ENCODE measurements around the gene ENPP1.

Gene ENPP1

DNA sequence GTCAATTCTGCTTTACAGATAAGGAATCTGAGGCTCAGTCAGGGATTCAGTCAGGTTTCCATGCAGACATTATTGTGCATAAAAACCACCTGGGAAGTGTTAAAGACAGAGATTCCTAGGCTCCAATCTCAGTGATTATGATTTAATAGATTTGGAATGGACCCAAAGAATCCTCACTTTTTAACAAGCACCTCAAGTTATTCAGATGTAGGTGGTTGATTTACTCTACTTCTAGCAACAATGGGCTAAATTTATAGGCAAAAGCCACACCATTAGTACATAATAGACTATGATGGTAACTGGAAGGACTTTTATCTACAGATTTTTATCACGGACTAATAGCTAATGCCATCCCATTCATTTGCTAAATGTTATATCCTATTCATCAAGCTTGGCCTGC lies 9.0 kb downstream of the ENPP1 start:
- Histone ChIP-seq H3K27me3 (ENCODE audit: low read length) (no peaks in the 10 kb centered on the region), H3K9me3 (ENCODE audit: insufficient read depth, low read length) (no peaks in the 10 kb centered on the region), H3K36me3 (ENCODE audit: low read length) (no peaks in the 10 kb centered on the region), H3K4me3 (ENCODE audit: insufficient read depth, low read length, poor library complexity, severe bottlenecking) (no peak overlapping the region), H2AFZ (ENCODE audit: low read depth, low read length, severe bottlenecking) (no peak overlapping the region), H3K79me2 (ENCODE audit: insufficient read depth, low read length) (no peaks in the 10 kb centered on the region), H3K9ac (ENCODE audit: low read length) (no peak overlapping the region), H3K4me2 (ENCODE audit: low read depth, low read length, poor library complexity, severe bottlenecking) (no peak overlapping the region), H3K9me2 (replicated peaks; ENCODE audit: insufficient read depth, low read length) (no peaks in the 10 kb centered on the region), H4K20me1 (ENCODE audit: low read depth, low read length) (no peaks in the 10 kb centered on the region), H3F3A (ENCODE audit: insufficient read depth) (no peaks in the 10 kb centered on the region), H3K27ac (ENCODE audit: low read depth, low read length) (no peak overlapping the region)
- TF ChIP-seq, protein P1, sequence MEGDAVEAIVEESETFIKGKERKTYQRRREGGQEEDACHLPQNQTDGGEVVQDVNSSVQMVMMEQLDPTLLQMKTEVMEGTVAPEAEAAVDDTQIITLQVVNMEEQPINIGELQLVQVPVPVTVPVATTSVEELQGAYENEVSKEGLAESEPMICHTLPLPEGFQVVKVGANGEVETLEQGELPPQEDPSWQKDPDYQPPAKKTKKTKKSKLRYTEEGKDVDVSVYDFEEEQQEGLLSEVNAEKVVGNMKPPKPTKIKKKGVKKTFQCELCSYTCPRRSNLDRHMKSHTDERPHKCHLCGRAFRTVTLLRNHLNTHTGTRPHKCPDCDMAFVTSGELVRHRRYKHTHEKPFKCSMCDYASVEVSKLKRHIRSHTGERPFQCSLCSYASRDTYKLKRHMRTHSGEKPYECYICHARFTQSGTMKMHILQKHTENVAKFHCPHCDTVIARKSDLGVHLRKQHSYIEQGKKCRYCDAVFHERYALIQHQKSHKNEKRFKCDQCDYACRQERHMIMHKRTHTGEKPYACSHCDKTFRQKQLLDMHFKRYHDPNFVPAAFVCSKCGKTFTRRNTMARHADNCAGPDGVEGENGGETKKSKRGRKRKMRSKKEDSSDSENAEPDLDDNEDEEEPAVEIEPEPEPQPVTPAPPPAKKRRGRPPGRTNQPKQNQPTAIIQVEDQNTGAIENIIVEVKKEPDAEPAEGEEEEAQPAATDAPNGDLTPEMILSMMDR (IDR thresholded peaks at IDR 0.05; ENCODE audit: insufficient read depth, low read length, poor library complexity, severe bottlenecking), result no peak
- TF ChIP-seq EZH2phosphoT487 (conservative IDR thresholded peaks at IDR 0.05; ENCODE audit: low read length), result no peak

DNA sequence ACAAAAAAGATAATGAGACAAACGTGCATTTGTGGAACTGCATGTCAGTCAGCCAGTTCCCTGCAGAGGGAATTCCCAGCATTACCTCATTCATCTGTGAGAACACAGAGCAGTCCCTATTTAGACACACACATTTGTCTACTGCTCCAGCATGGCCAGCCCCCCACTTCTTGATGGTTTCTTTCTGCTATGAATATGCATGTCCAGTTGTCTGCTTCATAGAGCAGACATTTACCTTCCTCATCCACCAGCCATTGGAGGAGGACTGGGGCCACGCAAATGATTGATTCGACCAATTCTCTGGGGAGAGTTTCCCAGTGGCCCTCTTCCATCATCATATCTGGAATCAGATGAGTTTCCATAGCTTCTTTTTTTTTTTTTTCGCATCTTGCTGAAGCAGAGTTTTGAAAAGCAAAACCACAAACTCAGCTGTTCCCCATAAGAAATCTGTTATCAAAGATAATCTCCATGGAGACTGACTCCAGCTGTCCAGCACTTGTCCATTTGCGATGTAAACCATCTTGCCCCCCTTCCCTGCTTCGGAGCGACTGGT lies 11.8 kb downstream of the ENPP1 start:
- H3F3A ChIP-seq (ENCODE audit: insufficient read depth), result no peaks in the 10 kb centered on the region
- H3K9me2 ChIP-seq (replicated peaks; ENCODE audit: insufficient read depth, low read length), result no peaks in the 10 kb centered on the region
- no peak overlapping the region for H3K9ac ChIP-seq (ENCODE audit: low read length)
- H3K4me2 ChIP-seq (ENCODE audit: low read depth, low read length, poor library complexity, severe bottlenecking), result no peak overlapping the region
- H2AFZ ChIP-seq (ENCODE audit: low read depth, low read length, severe bottlenecking), result no peak overlapping the region
- no peaks in the 10 kb centered on the region for H3K79me2 ChIP-seq (ENCODE audit: insufficient read depth, low read length)
- H3K9me3 ChIP-seq (ENCODE audit: insufficient read depth, low read length), result no peaks in the 10 kb centered on the region
- H3K27me3 ChIP-seq (ENCODE audit: low read length), result no peaks in the 10 kb centered on the region
- TF ChIP-seq, protein P1 (IDR thresholded peaks at IDR 0.05; ENCODE audit: insufficient read depth, low read length, poor library complexity, severe bottlenecking), result no peak
- TF ChIP-seq EZH2phosphoT487 (conservative IDR thresholded peaks at IDR 0.05; ENCODE audit: low read length), result no peak
- H3K4me3 ChIP-seq (ENCODE audit: insufficient read depth, low read length, poor library complexity, severe bottlenecking), result no peak overlapping the region
- H4K20me1 ChIP-seq (ENCODE audit: low read depth, low read length), result no peaks in the 10 kb centered on the region
- no peak overlapping the region for H3K27ac ChIP-seq (ENCODE audit: low read depth, low read length)
- no peaks in the 10 kb centered on the region for H3K36me3 ChIP-seq (ENCODE audit: low read length)

DNA sequence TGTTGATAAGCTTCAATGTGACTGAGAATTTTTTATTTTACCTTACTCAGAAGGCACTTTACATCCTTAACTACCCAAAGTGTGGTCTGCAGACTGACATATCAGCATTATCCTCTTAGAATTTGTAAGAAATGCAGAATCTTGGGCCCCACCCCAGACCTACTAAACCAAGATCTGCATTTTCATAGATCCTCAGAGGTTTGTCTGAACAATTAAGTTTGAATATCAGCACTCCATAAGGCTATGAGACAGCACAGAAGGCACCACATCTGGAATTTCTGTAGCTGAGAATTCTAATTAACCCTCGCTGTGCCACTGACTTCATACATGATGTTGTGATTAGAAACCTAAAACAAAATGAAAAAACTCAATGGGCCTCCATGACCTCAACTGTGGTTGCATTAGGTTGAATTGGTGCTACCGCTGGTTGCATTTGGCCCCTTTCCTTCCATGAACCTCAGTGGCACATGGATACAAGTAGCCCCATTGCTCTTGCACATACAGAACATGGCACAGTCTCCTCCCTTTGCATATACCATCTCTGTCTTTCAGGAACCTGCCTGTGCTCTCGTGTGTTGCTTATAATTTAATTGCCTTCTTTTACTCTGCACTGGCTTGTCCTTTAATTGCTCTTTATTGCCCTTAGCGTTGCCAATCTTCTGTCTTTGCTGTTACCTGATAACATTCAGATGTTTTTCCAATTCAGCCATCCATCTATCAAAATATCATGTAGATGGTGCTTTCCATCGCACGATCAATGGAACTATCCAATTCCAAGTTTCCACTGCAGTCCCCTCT lies 13.4 kb downstream of the ENPP1 start:
- Histone ChIP-seq H3K9me3 (ENCODE audit: insufficient read depth, low read length) (no peaks in the 10 kb centered on the region), H3K9ac (ENCODE audit: low read length) (no peak overlapping the region), H3K27me3 (ENCODE audit: low read length) (no peaks in the 10 kb centered on the region), H3K36me3 (ENCODE audit: low read length) (no peaks in the 10 kb centered on the region), H3F3A (ENCODE audit: insufficient read depth) (no peaks in the 10 kb centered on the region), H3K4me2 (ENCODE audit: low read depth, low read length, poor library complexity, severe bottlenecking) (no peak overlapping the region), H3K9me2 (replicated peaks; ENCODE audit: insufficient read depth, low read length) (no peaks in the 10 kb centered on the region), H3K79me2 (ENCODE audit: insufficient read depth, low read length) (no peaks in the 10 kb centered on the region), H3K27ac (ENCODE audit: low read depth, low read length) (no peak overlapping the region), H3K4me3 (ENCODE audit: insufficient read depth, low read length, poor library complexity, severe bottlenecking) (no peak overlapping the region), H4K20me1 (ENCODE audit: low read depth, low read length) (no peaks in the 10 kb centered on the region), H2AFZ (ENCODE audit: low read depth, low read length, severe bottlenecking) (no peak overlapping the region)
- no peak for TF ChIP-seq EZH2phosphoT487 (conservative IDR thresholded peaks at IDR 0.05; ENCODE audit: low read length)
- TF ChIP-seq, protein P1 (IDR thresholded peaks at IDR 0.05; ENCODE audit: insufficient read depth, low read length, poor library complexity, severe bottlenecking), result no peak
